NT2/D1 (cell line): ENCODE data around the gene MYLK2.

Experiments used
- DNase-seq: peaks from one replicate; pipeline ENCODE4 v3.0.0-alpha.2; 2011; ENCODE audit warnings: low read depth, low spot score
- H3K27me3 ChIP-seq: 2 replicates; pipeline ENCODE4 v1.6.0; 2011; ENCODE audit warnings: mild to moderate bottlenecking; ENCODE audit not compliant: insufficient read length, insufficient read depth
- H3K36me3 ChIP-seq: 2 replicates; pipeline ENCODE4 v1.6.1; 2011; ENCODE audit warnings: mild to moderate bottlenecking, low read length, mixed read lengths; ENCODE audit not compliant: insufficient read depth, insufficient read length
- H3K4me1 ChIP-seq: 2 replicates; pipeline ENCODE4 v1.5.1; 2011; ENCODE audit not compliant: insufficient read depth, insufficient read length
- H3K4me3 ChIP-seq: 2 replicates; pipeline ENCODE4 v1.5.1; 2011; ENCODE audit warnings: low read depth; ENCODE audit not compliant: insufficient read length
- H3K9ac ChIP-seq: 2 replicates; pipeline ENCODE4 v1.6.0; 2011; ENCODE audit warnings: low read depth; ENCODE audit not compliant: insufficient read length
- H3K9me3 ChIP-seq: 2 replicates; pipeline ENCODE4 v1.5.1; 2011; ENCODE audit warnings: mild to moderate bottlenecking, low read length; ENCODE audit not compliant: insufficient read depth
- SUZ12 ChIP-seq: IDR thresholded peaks from 2 replicates; pipeline ENCODE4 v1.6.1; 2011; ENCODE audit not compliant: insufficient read length, insufficient read depth; ENCODE audit errors: extremely low read depth
- YY1 ChIP-seq: IDR thresholded peaks from 2 replicates; pipeline ENCODE4 v1.6.1; 2011; ENCODE audit not compliant: insufficient read length, insufficient read depth
- ZNF274 ChIP-seq: IDR thresholded peaks from 2 replicates; pipeline ENCODE4 v1.6.1; 2011; ENCODE audit warnings: mild to moderate bottlenecking, low read depth, low read length

MYLK2 gene

DNA sequence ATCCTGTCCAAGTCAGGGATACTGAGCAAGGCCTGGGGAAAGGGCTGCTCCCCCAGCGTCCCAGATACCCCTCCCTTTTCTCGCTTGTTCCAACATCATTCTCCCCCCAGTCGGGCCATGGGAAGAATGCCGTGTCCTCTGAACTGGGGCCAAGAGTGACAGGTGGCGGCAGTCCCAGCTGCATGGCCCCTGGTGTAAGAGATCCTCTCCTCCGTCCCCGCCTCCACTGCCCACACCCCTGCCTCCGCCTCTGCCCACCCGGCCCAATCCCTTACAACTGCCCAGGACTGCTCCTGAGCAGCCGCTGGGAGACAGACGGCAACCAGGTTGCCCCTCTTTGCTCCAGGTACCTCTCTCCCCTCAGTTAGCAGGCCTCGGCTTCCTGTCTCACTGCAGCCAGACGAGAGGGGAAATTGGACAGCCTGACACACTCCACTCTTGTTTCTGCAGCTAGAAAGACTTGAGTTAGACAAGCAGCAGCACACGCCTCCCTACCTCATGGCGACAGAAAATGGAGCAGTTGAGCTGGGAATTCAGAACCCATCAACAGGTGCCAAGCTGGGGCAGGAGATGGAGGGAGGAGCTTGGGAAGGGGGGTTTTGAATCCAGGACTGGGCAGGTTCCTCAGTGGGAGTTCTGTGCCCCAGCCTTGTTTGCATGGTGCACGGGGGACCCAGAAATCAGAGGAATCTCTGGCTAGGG, at the start of gene MYLK2:
Gene MYLK2 (plus strand): TSS at position 274 of the 702 bp plus-strand sequence. CDS start 225 bp downstream, at position 499.
- Histone ChIP-seq H3K36me3 (no peaks in the 10 kb centered on the region), H3K9me3 (no peaks in the 10 kb centered on the region), H3K9ac (no peak within 1 kb of the TSS), H3K4me1 (peaks cover 22% of the 10 kb centered on the region), H3K27me3 (no peaks in the 10 kb centered on the region), H3K4me3 (no peak within 1 kb of the TSS)
- TF ChIP-seq SUZ12 (no peak), YY1 (no peak), ZNF274 (no peak)
- no peak for DNase-seq

DNA sequence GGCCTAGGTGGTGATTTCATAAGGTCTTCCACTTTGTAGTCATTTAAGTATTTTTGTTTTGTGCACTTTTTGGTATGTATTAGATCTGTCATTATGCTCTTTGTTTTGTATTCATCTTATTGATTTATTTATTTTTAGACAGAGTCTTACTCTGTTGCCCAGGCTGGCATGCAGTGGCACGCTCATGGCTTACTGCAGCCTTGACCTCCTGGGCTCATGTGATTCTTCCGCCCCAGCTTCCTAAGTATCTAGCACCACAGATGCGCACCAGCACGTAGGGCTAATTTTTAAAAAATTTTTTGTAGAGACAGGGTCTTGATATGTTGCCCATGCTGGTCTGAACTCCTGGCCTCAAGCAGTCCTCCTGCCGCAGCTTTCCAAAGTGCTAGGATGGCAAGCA, 49.5 kb upstream of the MYLK2 start:
- TF ChIP-seq ZNF274 = no peak
- no peak for TF ChIP-seq YY1
- no peak for TF ChIP-seq SUZ12
- no peaks in the 10 kb centered on the region for H3K27me3 ChIP-seq
- H3K9ac ChIP-seq = no peak overlapping the region
- DNase-seq = no peak
- no peaks in the 10 kb centered on the region for H3K4me1 ChIP-seq
- H3K9me3 ChIP-seq = no peaks in the 10 kb centered on the region
- no peak overlapping the region for H3K4me3 ChIP-seq
- peaks cover 49% of the 10 kb centered on the region for H3K36me3 ChIP-seq

GRCh38 chr20:31770243-31770642, 48.9 kb upstream of the MYLK2 start:
- TF ChIP-seq SUZ12 (no peak), YY1 (no peak), ZNF274 (no peak)
- no peaks in the 10 kb centered on the region for H3K9me3 ChIP-seq
- peaks cover 49% of the 10 kb centered on the region for H3K36me3 ChIP-seq

DNA sequence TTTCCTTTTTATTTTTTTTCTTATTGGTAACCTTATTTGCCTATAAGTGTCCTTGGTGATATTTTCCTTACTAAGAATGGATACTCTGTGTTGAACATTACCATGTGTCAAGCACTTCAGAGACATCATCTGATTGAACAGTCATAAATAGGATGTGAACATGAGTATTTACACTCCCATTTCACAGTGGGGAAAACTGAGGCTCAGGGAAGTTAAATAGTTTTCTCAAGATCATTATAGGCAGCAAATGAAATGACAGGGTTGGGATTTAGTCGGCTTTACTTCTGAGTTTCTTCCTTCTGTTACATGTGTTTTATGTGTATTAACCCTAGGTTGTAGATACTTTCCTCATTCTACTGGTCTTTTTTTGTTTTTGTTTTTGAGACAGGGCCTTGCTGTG, 44.7 kb upstream of the MYLK2 start:
- H3K36me3 ChIP-seq = peaks cover 60% of the 10 kb centered on the region
- no peak for DNase-seq
- TF ChIP-seq YY1 = no peak
- no peak for TF ChIP-seq SUZ12
- no peak for TF ChIP-seq ZNF274
- no peaks in the 10 kb centered on the region for H3K27me3 ChIP-seq
- no peak overlapping the region for H3K9ac ChIP-seq
- H3K4me1 ChIP-seq = no peaks in the 10 kb centered on the region
- no peak overlapping the region for H3K4me3 ChIP-seq
- H3K9me3 ChIP-seq = no peaks in the 10 kb centered on the region

More at GRCh38 chr20:31770243-31770642, 48.9 kb upstream of the MYLK2 start:
- Histone ChIP-seq H3K4me3 (no peak overlapping the region), H3K9ac (no peak overlapping the region), H3K4me1 (no peaks in the 10 kb centered on the region), H3K27me3 (no peaks in the 10 kb centered on the region)
- DNase-seq = no peak

GRCh38 chr20:31780839-31781238, 38.3 kb upstream of the MYLK2 start:
- peaks cover 82% of the 10 kb centered on the region for H3K36me3 ChIP-seq
- H3K4me1 ChIP-seq = no peaks in the 10 kb centered on the region
- no peak for DNase-seq
- TF ChIP-seq SUZ12 (no peak), ZNF274 (no peak), YY1 (no peak)
- no peaks in the 10 kb centered on the region for H3K27me3 ChIP-seq
- H3K9ac ChIP-seq = no peak overlapping the region
- no peak overlapping the region for H3K4me3 ChIP-seq
- H3K9me3 ChIP-seq = no peaks in the 10 kb centered on the region

DNA sequence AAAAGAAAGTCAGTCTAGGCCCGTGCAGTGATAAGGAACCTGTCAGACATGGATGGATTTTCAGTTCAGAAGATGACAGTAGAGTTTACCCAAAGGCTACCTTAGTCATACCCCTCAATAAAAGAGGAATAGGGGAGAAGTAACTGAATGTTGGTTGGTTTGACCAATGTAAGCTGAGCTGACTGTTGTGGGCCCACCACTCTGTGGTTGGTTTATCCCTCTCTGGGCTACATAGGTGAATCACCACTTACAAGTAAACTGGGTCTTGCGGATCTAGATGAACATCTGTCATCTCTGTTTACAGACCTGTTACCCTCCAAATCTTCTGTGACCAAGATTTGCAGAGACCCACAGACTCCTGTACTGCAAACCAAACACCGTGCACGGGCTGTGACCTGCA, 37.2 kb upstream of the MYLK2 start:
- no peaks in the 10 kb centered on the region for H3K4me1 ChIP-seq
- no peak for DNase-seq
- H3K9me3 ChIP-seq = no peaks in the 10 kb centered on the region
- peaks cover 87% of the 10 kb centered on the region for H3K36me3 ChIP-seq
- H3K4me3 ChIP-seq = no peak overlapping the region
- no peak overlapping the region for H3K9ac ChIP-seq
- no peaks in the 10 kb centered on the region for H3K27me3 ChIP-seq
- TF ChIP-seq YY1 (no peak), ZNF274 (no peak), SUZ12 (no peak)

DNA sequence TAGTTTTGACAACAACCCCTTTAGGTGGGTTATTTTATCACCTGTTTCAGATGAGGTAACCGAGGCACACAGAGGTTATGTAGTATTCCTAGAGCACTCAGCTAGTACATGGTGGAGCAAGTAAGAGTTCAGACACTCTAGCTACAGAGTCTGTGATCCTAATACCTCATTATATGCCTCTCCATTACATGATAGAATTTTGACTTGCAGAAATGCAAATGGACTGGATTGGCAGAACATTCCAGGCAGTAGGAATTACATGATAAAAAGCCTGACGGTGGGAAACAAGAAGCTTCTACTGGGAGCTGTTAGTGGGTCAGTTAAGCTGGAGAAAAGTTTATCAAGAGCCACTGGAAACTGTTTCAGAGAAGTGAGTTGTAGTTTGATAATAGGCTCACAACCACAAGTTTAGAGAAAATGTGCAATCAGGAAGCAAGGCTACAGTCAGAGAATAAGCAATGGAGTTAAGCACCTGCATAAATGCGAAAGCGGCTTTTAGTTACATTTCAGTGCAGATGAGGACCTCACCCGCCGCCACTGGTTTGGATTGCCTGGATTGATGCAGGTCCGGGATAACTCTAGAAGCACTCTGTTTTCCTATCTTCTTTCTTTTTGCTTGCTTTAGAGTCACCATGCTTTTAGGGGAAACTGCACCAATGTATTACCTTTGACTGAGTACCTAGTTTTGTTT, 34.7 kb upstream of the MYLK2 start:
- DNase-seq = no peak
- Histone ChIP-seq H3K27me3 (no peaks in the 10 kb centered on the region), H3K4me1 (no peaks in the 10 kb centered on the region), H3K4me3 (no peak overlapping the region), H3K9ac (no peak overlapping the region), H3K9me3 (no peaks in the 10 kb centered on the region), H3K36me3 (peaks cover 85% of the 10 kb centered on the region)
- TF ChIP-seq SUZ12 = no peak
- TF ChIP-seq YY1 = no peak
- no peak for TF ChIP-seq ZNF274
